A673 (cell line): ENCODE data around the gene PLEK2. TPM values are rescaled to one million over a fixed set of nuclear protein-coding genes. Genes with fewer than 3 reads are reported as not detected.

Experiments used
- BruUV-seq: library from RNA; stranded (reverse); fragments of 400-500 nt; replicated peaks from 2 replicates; lab custom pipeline; 2021; lab: Mats Ljungman, UMichigan
- CTCF ChIA-PET: fragments of 300-600 bp; sonication (Branson Sonifier 250); formaldehyde crosslinking; loops from one replicate; lab custom pipeline; 2022; ENCODE audit warnings: antibody characterized with exemption; lab: Charles Lee
- POLR2A ChIA-PET: fragments of 300-600 bp; sonication (Branson Sonifier 250); formaldehyde crosslinking; loops from one replicate; lab custom pipeline; 2022; ENCODE audit warnings: antibody characterized with exemption; ENCODE audit not compliant: low non-redundant PET; lab: Charles Lee
- DNase-seq: peaks from one replicate; pipeline ENCODE4 v3.0.0-alpha.2; 2015; ENCODE audit warnings: low spot score
- H3K27ac ChIP-seq: fragments of 200-600 bp; sonication (generic); 2 replicates; pipeline ENCODE4 v1.5.1; 2016; ENCODE audit warnings: mixed run types, low read depth, mild to moderate bottlenecking, mixed read lengths, antibody characterized with exemption, low read length; ENCODE audit not compliant: poor library complexity, severe bottlenecking
- H3K27me3 ChIP-seq: fragments of 200-600 bp; sonication (generic); replicated peaks from 2 replicates; pipeline ENCODE4 v1.6.1; 2017; ENCODE audit warnings: mixed run types, low read depth, mild to moderate bottlenecking, mixed read lengths, antibody characterized with exemption, low read length; ENCODE audit not compliant: insufficient read depth, poor library complexity
- H3K36me3 ChIP-seq: fragments of 200-600 bp; sonication (generic); 2 replicates; pipeline ENCODE4 v1.6.1; 2016; ENCODE audit warnings: mixed run types, mild to moderate bottlenecking, mixed read lengths, antibody characterized with exemption, low read length; ENCODE audit not compliant: insufficient read depth, poor library complexity, severe bottlenecking
- H3K4me1 ChIP-seq: fragments of 200-600 bp; sonication (generic); 2 replicates; pipeline ENCODE4 v1.6.1; 2017; ENCODE audit warnings: mixed run types, mild to moderate bottlenecking, mixed read lengths, antibody characterized with exemption, low read length; ENCODE audit not compliant: insufficient read depth, poor library complexity, severe bottlenecking
- H3K4me3 ChIP-seq: fragments of 200-600 bp; sonication (generic); 2 replicates; pipeline ENCODE4 v1.5.1; 2016; ENCODE audit warnings: low read depth, mixed run types, mild to moderate bottlenecking, mixed read lengths, low read length; ENCODE audit not compliant: poor library complexity, severe bottlenecking
- H3K9me3 ChIP-seq: fragments of 200-600 bp; sonication (generic); 2 replicates; pipeline ENCODE4 v1.6.1; 2016; ENCODE audit warnings: mixed run types, low read depth, mild to moderate bottlenecking, mixed read lengths, antibody characterized with exemption, low read length; ENCODE audit not compliant: poor library complexity, severe bottlenecking
- CTCF ChIP-seq: fragments of 300-800, 200-600 bp; sonication (generic); conservative IDR thresholded peaks from 2 replicates; pipeline ENCODE4 v1.5.1; 2017; ENCODE audit warnings: low read depth, mild to moderate bottlenecking, antibody characterized with exemption, low read length, moderate library complexity, mixed read lengths
- EZH2 ChIP-seq: fragments of 200-600 bp; sonication (generic); IDR thresholded peaks from 2 replicates; pipeline ENCODE4 v1.6.1; 2017; ENCODE audit warnings: borderline replicate concordance, low read depth, mild to moderate bottlenecking, mixed read lengths, antibody characterized with exemption, low read length; ENCODE audit not compliant: poor library complexity, severe bottlenecking
- intact Hi-C: fragments of 100-400 bp; cut with micrococcal nuclease; formaldehyde crosslinking; loops from one replicate; pipeline ENCODE4 v1.10.0; 2022; ENCODE audit not compliant: unreplicated experiment
- total RNA-seq: library from RNA; stranded (reverse); gene quantifications from 2 replicates; pipeline ENCODE4 v1.2.3, GENCODE V29; 2021

PLEK2 gene
- total RNA-seq, 1 experiment from 2014 or later = 6.8 TPM

- BruUV-seq = no TSS peak
- Histone ChIP-seq H3K36me3 (peaks cover 96% of the 10 kb centered on the region), H3K4me3 (no peak overlapping the region), H3K9me3 (no peaks in the 10 kb centered on the region), H3K27me3 (no peaks in the 10 kb centered on the region), H3K4me1 (no peaks in the 10 kb centered on the region), H3K27ac (no peak overlapping the region)
- POLR2A ChIA-PET = no interaction called here
- no peak for DNase-seq
- CTCF ChIA-PET = no interaction called here
- TF ChIP-seq EZH2 (no peak), CTCF (no peak)
- intact Hi-C loops = no loop called here
These were observed 34.0 kb downstream of the PLEK2 start for GRCh38 chr14:67377916-67378315.

GRCh38 chr14:67373347-67373746 lies 38.6 kb downstream of the PLEK2 start:
- Histone ChIP-seq H3K27ac (no peak overlapping the region), H3K36me3 (peaks cover 93% of the 10 kb centered on the region), H3K4me1 (no peaks in the 10 kb centered on the region), H3K4me3 (no peak overlapping the region), H3K9me3 (no peaks in the 10 kb centered on the region), H3K27me3 (no peaks in the 10 kb centered on the region)
- CTCF ChIA-PET = no interaction called here
- no TSS peak for BruUV-seq
- intact Hi-C loops = no loop called here
- POLR2A ChIA-PET = no interaction called here
- TF ChIP-seq CTCF = no peak
- TF ChIP-seq EZH2 = no peak
- DNase-seq = no peak

- intact Hi-C loops = no loop called here
- BruUV-seq = no TSS peak
- H3K4me3 ChIP-seq = no peak overlapping the region
- no peaks in the 10 kb centered on the region for H3K4me1 ChIP-seq
- H3K9me3 ChIP-seq = no peaks in the 10 kb centered on the region
- no peak overlapping the region for H3K27ac ChIP-seq
- no peaks in the 10 kb centered on the region for H3K27me3 ChIP-seq
- DNase-seq = no peak
- H3K36me3 ChIP-seq = peaks cover 93% of the 10 kb centered on the region
- POLR2A ChIA-PET = no interaction called here
- CTCF ChIA-PET = no interaction called here
- TF ChIP-seq CTCF (no peak), EZH2 (no peak)
These were observed 39.1 kb downstream of the PLEK2 start for GRCh38 chr14:67372833-67373232.
